Omental fat pad (tissue), 4 donors: ENCODE data around the gene MAP3K10. TPM values are rescaled to one million over a fixed set of nuclear protein-coding genes. Genes with fewer than 3 reads are reported as not detected.

Experiments used
- ATAC-seq: fragments of 150-250 bp; one replicate; pipeline ENCODE4 v1.9.1; 2016; ENCODE audit warnings: mild to moderate bottlenecking, moderate library complexity; ENCODE audit not compliant: low FRiP score
- DNase-seq: peaks from one replicate; pipeline ENCODE4 v3.0.0-alpha.2; 2019; ENCODE audit warnings: low spot score
- CTCF ChIP-seq, 3 donors: fragments of 450-650 bp; IDR thresholded peaks; one replicate each; pipeline ENCODE4 v1.5.1; 2016 to 2017; ENCODE audit warnings: antibody characterized with exemption in 3 of 3, mild to moderate bottlenecking in 3 of 3, moderate library complexity in 2 of 3
- total RNA-seq, 4 donors: library from RNA; depleted of rRNA; stranded (reverse); fragments of >200 nt; gene quantifications; one replicate each; pipeline ENCODE4 v1.1.0, GENCODE V29; 2016

MAP3K10 gene
- total RNA-seq, 4 donors from 2014 or later, result 5.9 to 9.7 (median 7.6) TPM

DNA sequence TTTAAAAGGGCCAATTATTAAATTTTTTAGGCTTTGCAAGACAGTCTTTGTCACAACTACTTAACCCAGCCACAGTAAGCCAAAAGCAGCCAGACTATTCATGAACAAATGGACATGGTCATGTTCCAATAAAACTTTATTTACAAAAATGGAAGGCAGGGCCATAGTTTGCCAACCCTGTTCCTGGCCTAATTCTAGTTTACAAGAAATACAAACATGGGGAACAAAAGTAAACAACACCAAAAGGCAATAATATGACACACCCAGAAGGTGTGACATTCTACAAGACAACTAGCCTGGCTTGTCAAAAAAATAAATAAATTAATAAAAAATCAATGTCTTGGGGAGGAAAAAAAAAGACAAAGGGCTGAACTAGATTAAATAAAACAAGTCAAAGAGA, 60.0 kb downstream of the MAP3K10 start:
- no peak for TF ChIP-seq CTCF (IDR thresholded peaks at IDR 0.05)
- DNase-seq, result no peak
- no peak for ATAC-seq

DNA sequence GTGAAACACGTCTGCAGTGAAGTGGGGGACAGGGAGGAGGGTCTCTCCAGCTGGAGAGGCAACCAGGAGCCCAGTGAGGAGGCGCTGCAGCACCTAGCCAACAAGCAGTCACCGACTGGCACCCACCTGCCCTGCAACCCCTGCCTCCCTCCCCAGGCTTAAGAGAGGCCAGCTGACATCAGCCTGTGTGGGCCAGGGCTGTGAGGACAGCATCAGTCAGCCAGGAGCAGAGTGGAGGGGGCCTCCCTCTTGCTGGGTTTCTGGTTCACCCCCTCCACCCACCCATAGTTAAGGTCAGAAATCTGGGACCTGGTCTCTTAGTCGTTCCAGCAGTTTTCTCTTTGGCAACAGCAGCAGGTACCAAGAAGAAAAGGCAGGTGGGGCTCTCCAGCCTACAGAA, 60.8 kb downstream of the MAP3K10 start:
- DNase-seq, result no peak
- no peak for TF ChIP-seq CTCF (IDR thresholded peaks at IDR 0.05)
- no peak for ATAC-seq

- no peak for ATAC-seq
- no peak for TF ChIP-seq CTCF (IDR thresholded peaks at IDR 0.05)
- no peak for DNase-seq
Observed at GRCh38 chr19:40252395-40252794, 61.2 kb downstream of the MAP3K10 start.

DNA sequence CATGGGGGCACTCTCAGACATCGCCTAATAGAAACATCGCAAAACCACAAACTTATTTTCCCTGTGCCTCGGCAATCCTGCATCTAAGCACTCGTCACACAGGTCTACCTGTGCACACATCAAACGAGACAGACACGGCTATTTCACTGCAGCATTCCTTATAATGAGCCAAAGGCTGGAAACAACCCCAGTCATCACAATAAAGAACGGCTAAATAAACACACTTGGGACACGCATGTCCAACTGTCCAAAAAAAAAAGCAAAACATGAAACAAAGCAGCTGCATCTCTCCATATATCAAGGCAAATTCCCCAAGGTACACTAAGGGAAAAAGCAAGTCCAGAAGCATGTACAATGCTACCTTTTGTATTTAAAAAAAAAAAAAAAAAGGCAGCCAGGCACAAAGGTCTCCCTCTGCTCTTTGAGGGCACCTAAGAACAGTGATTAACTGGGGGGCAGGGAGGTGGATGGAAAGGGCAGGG, 62.4 kb downstream of the MAP3K10 start:
- no peak for TF ChIP-seq CTCF (IDR thresholded peaks at IDR 0.05)
- ATAC-seq, result no peak
- DNase-seq, result no peak

DNA sequence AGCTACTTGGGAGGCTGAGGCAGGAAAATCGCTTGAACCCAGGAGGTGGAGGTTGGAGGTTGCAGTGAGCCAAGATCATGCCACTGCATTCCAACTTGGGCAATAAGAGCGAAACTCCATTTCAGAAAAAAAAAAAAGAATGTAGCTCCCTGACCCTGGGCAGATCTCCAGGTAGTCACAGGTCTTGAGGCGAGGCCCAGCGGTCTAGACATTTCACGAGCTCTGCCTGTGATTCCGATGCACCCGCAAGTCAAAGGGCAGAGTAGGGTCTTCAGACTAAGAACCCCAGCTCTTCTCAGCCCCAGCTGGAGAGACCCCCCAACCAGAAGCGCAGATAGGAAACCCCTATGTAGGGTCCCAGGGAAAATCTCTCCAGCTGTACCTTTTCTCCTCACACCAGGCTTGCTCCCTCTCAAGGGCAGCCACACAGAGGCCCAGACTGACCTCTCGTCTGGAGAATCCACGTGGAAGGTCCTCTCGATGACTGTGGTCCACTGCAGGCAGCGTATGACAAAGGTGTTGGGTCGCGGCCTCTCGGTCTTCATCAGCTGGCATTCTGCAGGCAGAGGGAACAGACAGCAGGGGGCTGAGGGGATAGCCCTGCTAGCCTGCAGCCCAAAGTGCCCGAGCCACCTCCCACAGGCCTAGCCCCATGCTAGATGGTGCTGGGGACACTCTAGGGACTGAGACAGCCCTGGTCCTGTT, 63.6 kb downstream of the MAP3K10 start:
- ATAC-seq, result no peak
- TF ChIP-seq CTCF (IDR thresholded peaks at IDR 0.05), result no peak
- DNase-seq, result no peak

GRCh38 chr19:40255619-40256166, 64.5 kb downstream of the MAP3K10 start:
- no peak for DNase-seq
- TF ChIP-seq CTCF (IDR thresholded peaks at IDR 0.05), result no peak
- ATAC-seq, result no peak

DNA sequence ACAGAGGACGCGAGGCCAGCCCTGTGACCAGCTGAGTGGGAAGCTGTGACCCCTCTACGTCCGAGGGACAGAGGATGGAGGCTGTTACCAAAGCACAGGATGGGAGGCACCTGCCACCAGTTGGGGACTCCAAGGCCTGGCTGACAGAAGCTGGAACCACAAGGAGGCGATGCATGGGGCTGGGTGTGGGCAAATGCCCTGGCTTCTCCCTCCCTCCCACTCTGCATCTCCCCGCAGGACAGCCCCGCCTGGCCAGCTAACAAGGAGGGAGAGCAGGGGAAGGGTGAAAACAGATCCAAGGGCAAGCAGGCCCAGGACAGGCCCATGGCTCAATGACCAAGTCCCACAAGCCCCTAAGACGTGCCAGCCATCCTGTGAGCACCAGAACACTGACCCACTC, 65.3 kb downstream of the MAP3K10 start:
- ATAC-seq (no peak), DNase-seq (no peak)
- no peak for TF ChIP-seq CTCF (IDR thresholded peaks at IDR 0.05)
